Measurements from ENCODE around the gene CDKN1C. TPM values are rescaled to one million over a fixed set of nuclear protein-coding genes. Genes with fewer than 3 reads are reported as not detected.
A peak's percentile ranks its signal among the peaks of the same experiment; 100 is the strongest.

The CDKN1C gene
- total and polyA plus RNA-seq, 12 donors, result 16.9 to 55.3 (median 26.6) TPM

GRCh38 chr11:2870969-2871680 lies 14.4 kb downstream of the CDKN1C start:
- H3K36me3 ChIP-seq, result no peaks in the 10 kb centered on the region
- intact Hi-C loops (cut with DNase I), result loop anchor here in 1 of 10 donors (10.0 kb wide), 1 partner anchor 176 kb away; the partner anchor contains the start of gene KCNQ1OT1
- peaks cover 0 to 28% (median 10%) of the 10 kb centered on the region in 9 donors for H3K4me1 ChIP-seq
- no peak for DNase-seq
- H3K27me3 ChIP-seq, result peaks cover 5 to 56% (median 33%) of the 10 kb centered on the region in 7 donors
- no peak for TF ChIP-seq CTCF (IDR thresholded peaks at IDR 0.05)
- peak in 4 of 8 donors; percentile 14 to 53 (median 26) for ATAC-seq
- peaks cover 0 to 9% (median 0%) of the 10 kb centered on the region in 11 donors for H3K9me3 ChIP-seq
- H3K4me3 ChIP-seq, result no peak overlapping the region
- 57 to 72% methylated on average over 21 to 22 of the region's 22 CpGs for WGBS, 2 donors
- no peak overlapping the region for H3K27ac ChIP-seq

- DNase-seq, result no peak
- WGBS, 2 donors, result 70 to 71% methylated on average over 17 of the region's 17 CpGs
- no peak for TF ChIP-seq CTCF (IDR thresholded peaks at IDR 0.05)
These were observed 15.1 kb downstream of the CDKN1C start for GRCh38 chr11:2870460-2870859.

GRCh38 chr11:2869561-2870427 lies 15.8 kb downstream of the CDKN1C start:
- no peak for TF ChIP-seq CTCF (IDR thresholded peaks at IDR 0.05)
- Histone ChIP-seq H3K27me3 (peaks cover 5 to 56% (median 33%) of the 10 kb centered on the region in 7 donors), H3K4me1 (peaks cover 0 to 28% (median 10%) of the 10 kb centered on the region in 9 donors), H3K27ac (no peak overlapping the region), H3K36me3 (no peaks in the 10 kb centered on the region), H3K4me3 (no peak overlapping the region), H3K9me3 (peaks cover 0 to under 1% (median 0%) of the 10 kb centered on the region in 11 donors)
- intact Hi-C loops (cut with DNase I), result loop anchor here in 1 of 10 donors (10.0 kb wide), 1 partner anchor 175 kb away; the partner anchor contains the start of gene KCNQ1OT1
- 23 to 26% methylated on average over 56 to 90 of the region's 90 CpGs for WGBS, 2 donors
- DNase-seq (no peak), ATAC-seq (peak in 1 of 8 donors; percentile 9)

More at GRCh38 chr11:2870460-2870859, 15.1 kb downstream of the CDKN1C start:
- ATAC-seq, result peak in 1 of 8 donors; percentile 7
- H3K36me3 ChIP-seq, result no peaks in the 10 kb centered on the region
- H3K4me1 ChIP-seq, result peaks cover 0 to 28% (median 10%) of the 10 kb centered on the region in 9 donors
- H3K27ac ChIP-seq, result no peak overlapping the region
- H3K4me3 ChIP-seq, result no peak overlapping the region
- H3K27me3 ChIP-seq, result peaks cover 5 to 56% (median 33%) of the 10 kb centered on the region in 7 donors
- intact Hi-C loops (cut with DNase I), result loop anchor here in 1 of 10 donors (10.0 kb wide), 1 partner anchor 176 kb away; the partner anchor contains the start of gene KCNQ1OT1
- peaks cover 0 to 7% (median 0%) of the 10 kb centered on the region in 11 donors for H3K9me3 ChIP-seq

- Histone ChIP-seq H3K4me3 (peak overlapping the region in 4 of 10 donors; percentile 22 to 41 (median 34)), H3K9me3 (no peaks in the 10 kb centered on the region), H3K36me3 (no peaks in the 10 kb centered on the region), H3K27ac (no peak overlapping the region), H3K4me1 (peaks cover 0 to 28% (median 10%) of the 10 kb centered on the region in 9 donors), H3K27me3 (peaks cover 5 to 60% (median 33%) of the 10 kb centered on the region in 7 donors)
- TF ChIP-seq CTCF (IDR thresholded peaks at IDR 0.05), result no peak
- ATAC-seq (no peak), DNase-seq (no peak)
- WGBS, 2 donors, result 19 to 27% methylated on average over 37 of the region's 37 CpGs
- intact Hi-C loops (cut with DNase I), result no loop called here
These were observed 16.4 kb downstream of the CDKN1C start for GRCh38 chr11:2869134-2869526.

Data from heart right ventricle (tissue), 16 donors.